GM12891 (cell line): Measurements from ENCODE around the gene EML3.
"Not testable (repeated sequence)": the region's sequence is repeated elsewhere in the genome, so short reads cannot be mapped to it uniquely, and the experiment has no call there.

Source experiments
- POLR2A ChIP-seq: IDR thresholded peaks from 2 replicates; pipeline ENCODE4 v1.6.1; 2011; ENCODE audit warnings: low read depth, low read length, control low read depth
- POLR2AphosphoS5 ChIP-seq: IDR thresholded peaks from 2 replicates; pipeline ENCODE4 v1.6.1; 2011; ENCODE audit warnings: low read depth, low read length, control low read depth
- POU2F2 ChIP-seq: IDR thresholded peaks from 2 replicates; pipeline ENCODE4 v1.6.1; 2011; ENCODE audit warnings: low read depth, mild to moderate bottlenecking, control low read depth, low read length, moderate library complexity
- SPI1 ChIP-seq: IDR thresholded peaks from 2 replicates; pipeline ENCODE4 v1.6.1; 2011; ENCODE audit warnings: low read depth, low read length, control low read depth
- TAF1 ChIP-seq: IDR thresholded peaks from 2 replicates; pipeline ENCODE4 v1.6.1; 2011; ENCODE audit warnings: low read depth, low read length, control low read depth

GRCh38 chr11:62581735-62582134, 30.8 kb downstream of the EML3 start:
- TF ChIP-seq POLR2A, POLR2AphosphoS5, POU2F2, TAF1, SPI1: not testable (repeated sequence)
